GM21447 (cell line): ENCODE results near the gene RND1.

ENCODE experiments used
- ATAC-seq: cut with Tn5 transposase; IDR thresholded peaks from one replicate; pipeline ENCODE4 v1.9.1; 2021; ENCODE audit not compliant: unreplicated experiment

The RND1 gene

DNA sequence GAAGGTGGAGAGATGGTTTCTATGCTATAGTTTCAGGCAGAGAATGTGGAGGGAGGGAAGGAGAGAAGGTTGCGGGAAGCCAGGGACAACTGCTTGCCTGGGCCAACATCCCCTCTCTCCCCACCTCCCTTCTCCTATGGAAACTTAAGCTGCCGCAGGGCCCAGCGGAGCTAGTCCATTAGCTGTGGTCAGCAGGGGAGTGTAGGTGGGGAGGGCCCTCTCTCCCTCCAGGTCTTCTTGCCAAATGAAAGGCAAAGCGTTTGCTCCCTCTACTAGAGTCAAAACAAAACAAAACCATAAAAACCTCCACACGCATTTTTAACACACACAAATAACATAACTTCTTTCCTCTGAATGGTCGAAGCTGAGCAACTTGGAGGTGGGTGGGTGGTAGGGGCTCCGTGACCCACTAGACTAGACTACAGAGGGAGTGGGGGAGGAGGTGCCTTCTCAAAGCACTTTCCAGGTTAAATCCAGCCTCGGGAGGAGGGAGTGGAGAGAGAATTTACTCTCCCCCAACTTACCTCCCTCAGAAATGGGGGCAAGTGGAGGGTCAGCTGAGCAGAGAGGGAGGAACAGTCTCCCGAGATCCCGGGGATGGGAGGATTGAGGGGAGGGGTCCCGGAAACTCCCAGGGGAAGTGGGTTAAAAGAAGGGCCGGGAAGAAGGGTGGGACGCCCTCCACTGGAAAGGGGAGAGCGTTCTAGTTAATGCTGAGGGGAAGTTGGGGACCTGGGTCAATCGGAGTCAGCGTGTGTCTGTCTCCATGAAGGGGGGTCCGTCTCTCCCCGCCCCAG lies 52.0 kb downstream of the RND1 start:
- no peak for ATAC-seq

- ATAC-seq: no peak
These were observed 53.3 kb downstream of the RND1 start for GRCh38 chr12:48812389-48812788.

- no peak for ATAC-seq
These were observed 54.1 kb downstream of the RND1 start for GRCh38 chr12:48811437-48812090.

- ATAC-seq: no peak
These were observed 54.7 kb downstream of the RND1 start for GRCh38 chr12:48810903-48811431.

DNA sequence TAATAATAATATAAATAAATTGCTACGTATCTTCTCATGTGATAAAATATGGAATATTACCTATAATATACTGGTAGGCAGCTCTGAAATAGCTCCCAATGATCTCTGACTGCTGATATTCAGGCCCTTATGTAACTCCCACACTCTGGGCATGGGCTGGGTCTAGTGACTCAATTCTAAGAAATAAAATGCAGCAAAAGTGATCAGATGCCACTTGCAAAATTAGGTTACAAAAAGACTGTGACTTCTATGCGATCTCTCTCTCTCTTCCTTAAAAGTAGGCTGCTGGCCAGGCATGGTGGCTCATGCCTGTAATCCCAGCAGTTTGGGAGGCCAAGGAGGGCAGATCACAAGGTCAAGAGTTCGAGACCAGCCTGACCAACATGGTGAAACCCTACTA lies 57.7 kb downstream of the RND1 start:
- ATAC-seq: no peak
